CD14-positive monocyte (primary cell): ENCODE measurements around the gene PCDHA1. TPM values are rescaled to one million over a fixed set of nuclear protein-coding genes. Genes with fewer than 3 reads are reported as not detected.
"Not testable (repeated sequence)": the region's sequence is repeated elsewhere in the genome, so short reads cannot be mapped to it uniquely, and the experiment has no call there.

Source experiments
- DNase-seq, 3 donors: peaks; one replicate each; pipeline ENCODE4 v3.0.0-alpha.2; 2011 to 2022
- H2AFZ ChIP-seq: 2 replicates; pipeline ENCODE4 v1.6.0; 2012; ENCODE audit warnings: mild to moderate bottlenecking, low read depth, low read length, inconsistent platforms; ENCODE audit not compliant: insufficient read depth, poor library complexity, severe bottlenecking
- H3K27ac ChIP-seq, 2 donors: 1 replicate in 1 of 2; 2 replicates in 1 of 2; pipeline ENCODE4 v1.5.1; 2012 to 2013; ENCODE audit warnings: low read length in 2 of 2, control low read depth in 1 of 2, inconsistent platforms in 1 of 2, low read depth in 1 of 2, mild to moderate bottlenecking in 1 of 2
- H3K27me3 ChIP-seq, 2 donors: one replicate each; pipeline versions ENCODE4 v1.6.0 to v1.6.1; 2011 to 2013; ENCODE audit warnings: low read length in 2 of 2; ENCODE audit not compliant: control insufficient read depth in 2 of 2, insufficient read depth in 2 of 2
- H3K36me3 ChIP-seq, 2 donors: replicated peaks in 1 of 2; 1 replicate in 1 of 2; 2 replicates in 1 of 2; pipeline versions ENCODE4 v1.5.1 to v1.6.1; 2012 to 2013; ENCODE audit warnings: low read length in 2 of 2, control low read depth in 1 of 2, inconsistent platforms in 1 of 2, mild to moderate bottlenecking in 1 of 2; ENCODE audit not compliant: insufficient read depth in 2 of 2, control insufficient read depth in 1 of 2
- H3K4me1 ChIP-seq, 2 donors: 1 replicate in 1 of 2; 2 replicates in 1 of 2; pipeline versions ENCODE4 v1.5.1 to v1.6.1; 2012 to 2013; ENCODE audit warnings: low read length in 2 of 2, control low read depth in 1 of 2, inconsistent platforms in 1 of 2, mild to moderate bottlenecking in 1 of 2, moderate library complexity in 1 of 2; ENCODE audit not compliant: insufficient read depth in 2 of 2, control insufficient read depth in 1 of 2
- H3K4me2 ChIP-seq: replicated peaks from 2 replicates; pipeline ENCODE3; 2012; ENCODE audit warnings: low read length, moderate library complexity, mild to moderate bottlenecking; ENCODE audit not compliant: poor library complexity, severe bottlenecking; ENCODE audit errors: extremely low read depth
- H3K4me3 ChIP-seq, 3 experiments: fragments of 200-600 bp in 1 of 3; sonication (generic) in 1 of 3; replicated peaks in 1 of 3; 1 replicate in 2 of 3; 2 replicates in 1 of 3; pipeline ENCODE4 v1.5.1; 2011 to 2013; ENCODE audit warnings: low read length in 3 of 3, mild to moderate bottlenecking in 3 of 3, control low read depth in 2 of 3, low read depth in 2 of 3, inconsistent platforms in 1 of 3, moderate library complexity in 1 of 3
- H3K79me2 ChIP-seq: 2 replicates; pipeline ENCODE4 v1.6.0; 2012; ENCODE audit warnings: mild to moderate bottlenecking, control low read depth, inconsistent platforms, low read length, moderate library complexity; ENCODE audit not compliant: insufficient read depth
- H3K9ac ChIP-seq: 2 replicates; pipeline ENCODE4 v1.6.0; 2017; ENCODE audit warnings: low read length, mild to moderate bottlenecking; ENCODE audit not compliant: insufficient read depth, poor library complexity, severe bottlenecking
- H3K9me3 ChIP-seq, 2 donors: replicated peaks in 1 of 2; 1 replicate in 1 of 2; 2 replicates in 1 of 2; pipeline versions ENCODE4 v1.5.1 to v1.6.1; 2012 to 2013; ENCODE audit warnings: low read length in 2 of 2, control low read depth in 1 of 2; ENCODE audit not compliant: control insufficient read depth in 1 of 2, insufficient read depth in 1 of 2
- H4K20me1 ChIP-seq: 2 replicates; pipeline ENCODE4 v1.6.0; 2012; ENCODE audit warnings: mild to moderate bottlenecking, low read length, control low read depth, moderate library complexity; ENCODE audit not compliant: insufficient read depth
- H3K27ac Mint-ChIP-seq, 7 donors: one replicate each; pipeline ENCODE4 v1.8.0; 2020; ENCODE audit warnings: mild to moderate bottlenecking in 7 of 7, mixed read lengths in 7 of 7, moderate library complexity in 6 of 7, inconsistent platforms in 2 of 7
- H3K27me3 Mint-ChIP-seq, 3 donors: one replicate each; pipeline ENCODE4 v1.8.0; 2021 to 2022; ENCODE audit warnings: low read depth in 3 of 3, mild to moderate bottlenecking in 3 of 3, mixed read lengths in 3 of 3, moderate library complexity in 3 of 3, inconsistent platforms in 1 of 3
- H3K36me3 Mint-ChIP-seq, 2 donors: one replicate each; pipeline ENCODE4 v1.8.0; 2020; ENCODE audit warnings: mixed read lengths in 2 of 2, inconsistent platforms in 1 of 2, mild to moderate bottlenecking in 1 of 2
- H3K4me1 Mint-ChIP-seq: one replicate; pipeline ENCODE4 v1.8.0; 2020; ENCODE audit warnings: mild to moderate bottlenecking, mixed read lengths
- H3K4me3 Mint-ChIP-seq, 2 donors: one replicate each; pipeline ENCODE4 v1.8.0; 2020; ENCODE audit warnings: mild to moderate bottlenecking in 2 of 2, mixed read lengths in 2 of 2, moderate library complexity in 1 of 2
- H3K9me3 Mint-ChIP-seq, 7 donors: one replicate each; pipeline ENCODE4 v1.8.0; 2020 to 2022; ENCODE audit warnings: mixed read lengths in 7 of 7, mild to moderate bottlenecking in 6 of 7, moderate library complexity in 6 of 7, inconsistent platforms in 2 of 7
- WGBS: methylation state at CpG from one replicate; pipeline ENCODE4 v1.1.5; 2013; ENCODE audit warnings: missing lambda C conversion rate; ENCODE audit not compliant: insufficient coverage; 5-methylcytosine and 5-hydroxymethylcytosine counted together
- intact Hi-C, 2 donors: fragments of 100-400 bp; cut with micrococcal nuclease; formaldehyde crosslinking; loops; one replicate each; pipeline versions ENCODE4 v1.15.0 to v1.15.1; 2023
- polyA plus RNA-seq, 3 donors: library from polyadenylated mRNA; depleted of rRNA in 1 of 3; unstranded in 2 of 3; stranded (reverse) in 1 of 3; fragments of 300-500 nt in 2 of 3; fragments of >200 nt in 1 of 3; fragmentation: Illumina TruSeq in 2 of 3; gene quantifications; 1 replicate in 2 of 3; 2 replicates in 1 of 3; pipeline ENCODE4 v1.2.3, GENCODE V29; 2012 to 2021
- TF ChIP-seq, protein P1 (sequence below): fragments of 200-600 bp; IDR thresholded peaks from one replicate; pipeline ENCODE4 v1.8.0; 2022; ENCODE audit warnings: antibody characterized with exemption, mild to moderate bottlenecking

Gene PCDHA1
- polyA plus RNA-seq, 3 donors = not detected

DNA sequence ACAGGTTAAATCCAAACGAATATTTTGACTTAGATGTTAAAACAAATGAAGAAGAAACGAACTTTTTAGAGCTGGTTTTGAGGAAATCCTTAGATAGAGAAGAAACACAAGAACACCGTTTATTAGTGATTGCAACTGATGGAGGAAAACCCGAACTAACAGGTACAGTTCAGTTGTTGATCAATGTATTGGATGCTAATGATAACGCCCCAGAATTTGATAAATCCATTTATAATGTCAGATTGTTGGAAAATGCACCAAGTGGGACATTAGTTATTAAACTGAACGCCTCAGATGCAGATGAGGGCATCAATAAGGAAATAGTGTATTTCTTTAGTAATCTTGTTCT is 36.3 kb downstream of the PCDHA1 start:
- 23% methylated on average over 2 of the region's 6 CpGs for WGBS
- Histone ChIP-seq H3K27me3 (peaks cover 0 to 6% of the 10 kb centered on the region in 2 donors), H3K9me3 (peaks cover 31 to 38% of the 10 kb centered on the region in 2 donors), H2AFZ (no peak overlapping the region), H3K4me2 (no peak overlapping the region), H3K27ac (no peak overlapping the region), H3K79me2 (no peaks in the 10 kb centered on the region), H4K20me1 (no peaks in the 10 kb centered on the region), H3K9ac (no peak overlapping the region), H3K4me1 (no peaks in the 10 kb centered on the region), H3K4me3 (no peak overlapping the region), H3K36me3 (no peaks in the 10 kb centered on the region)
- TF ChIP-seq, protein P1, sequence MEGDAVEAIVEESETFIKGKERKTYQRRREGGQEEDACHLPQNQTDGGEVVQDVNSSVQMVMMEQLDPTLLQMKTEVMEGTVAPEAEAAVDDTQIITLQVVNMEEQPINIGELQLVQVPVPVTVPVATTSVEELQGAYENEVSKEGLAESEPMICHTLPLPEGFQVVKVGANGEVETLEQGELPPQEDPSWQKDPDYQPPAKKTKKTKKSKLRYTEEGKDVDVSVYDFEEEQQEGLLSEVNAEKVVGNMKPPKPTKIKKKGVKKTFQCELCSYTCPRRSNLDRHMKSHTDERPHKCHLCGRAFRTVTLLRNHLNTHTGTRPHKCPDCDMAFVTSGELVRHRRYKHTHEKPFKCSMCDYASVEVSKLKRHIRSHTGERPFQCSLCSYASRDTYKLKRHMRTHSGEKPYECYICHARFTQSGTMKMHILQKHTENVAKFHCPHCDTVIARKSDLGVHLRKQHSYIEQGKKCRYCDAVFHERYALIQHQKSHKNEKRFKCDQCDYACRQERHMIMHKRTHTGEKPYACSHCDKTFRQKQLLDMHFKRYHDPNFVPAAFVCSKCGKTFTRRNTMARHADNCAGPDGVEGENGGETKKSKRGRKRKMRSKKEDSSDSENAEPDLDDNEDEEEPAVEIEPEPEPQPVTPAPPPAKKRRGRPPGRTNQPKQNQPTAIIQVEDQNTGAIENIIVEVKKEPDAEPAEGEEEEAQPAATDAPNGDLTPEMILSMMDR = no peak
- intact Hi-C loops = loop anchor here in 1 of 2 donors (10.0 kb wide), 1 partner anchor 53 kb away; the partner anchor contains the start of gene PCDHA12
- no peak for DNase-seq
- Mint-ChIP-seq H3K27me3 (peaks cover 9 to 15% (median 11%) of the 10 kb centered on the region in 3 donors), H3K27ac (no peak overlapping the region), H3K4me1 (no peaks in the 10 kb centered on the region), H3K36me3 (peaks cover 0 to 4% of the 10 kb centered on the region in 2 donors), H3K9me3 (peaks cover 22 to 41% (median 36%) of the 10 kb centered on the region in 7 donors), H3K4me3 (no peak overlapping the region)

DNA sequence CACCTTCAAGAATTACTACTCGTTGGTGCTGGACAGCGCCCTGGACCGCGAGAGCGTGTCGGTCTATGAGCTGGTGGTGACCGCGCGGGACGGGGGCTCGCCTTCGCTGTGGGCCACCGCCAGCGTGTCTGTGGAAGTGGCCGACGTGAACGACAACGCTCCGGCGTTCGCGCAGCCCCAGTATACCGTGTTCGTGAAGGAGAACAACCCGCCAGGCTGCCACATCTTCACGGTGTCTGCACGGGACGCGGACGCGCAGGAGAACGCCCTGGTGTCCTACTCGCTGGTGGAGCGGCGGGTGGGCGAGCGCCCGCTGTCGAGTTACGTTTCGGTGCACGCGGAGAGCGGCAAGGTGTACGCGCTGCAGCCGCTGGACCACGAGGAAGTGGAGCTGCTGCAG is 37.0 kb downstream of the PCDHA1 start:
- 55% methylated on average over 48 of the region's 48 CpGs for WGBS
- not testable (repeated sequence) for H3K27ac ChIP-seq, H2AFZ ChIP-seq, H3K27ac Mint-ChIP-seq, H3K79me2 ChIP-seq, H3K4me2 ChIP-seq, H3K4me1 ChIP-seq, H3K36me3 Mint-ChIP-seq, H3K4me3 ChIP-seq, H3K4me3 Mint-ChIP-seq, H3K4me1 Mint-ChIP-seq, H3K36me3 ChIP-seq, H3K9ac ChIP-seq, H4K20me1 ChIP-seq, DNase-seq
- Mint-ChIP-seq H3K9me3 (peaks cover 25 to 47% (median 41%) of the 10 kb centered on the region in 7 donors), H3K27me3 (peaks cover 11 to 21% (median 15%) of the 10 kb centered on the region in 3 donors)
- peaks cover 0 to 13% of the 10 kb centered on the region in 2 donors for H3K27me3 ChIP-seq
- intact Hi-C loops = loop anchor here in 1 of 2 donors (10.0 kb wide), 1 partner anchor 52 kb away; the partner anchor contains the start of gene PCDHA12
- peaks cover 33 to 45% of the 10 kb centered on the region in 2 donors for H3K9me3 ChIP-seq
